ENCODE results near the gene LDLRAP1.

LDLRAP1 gene

DNA sequence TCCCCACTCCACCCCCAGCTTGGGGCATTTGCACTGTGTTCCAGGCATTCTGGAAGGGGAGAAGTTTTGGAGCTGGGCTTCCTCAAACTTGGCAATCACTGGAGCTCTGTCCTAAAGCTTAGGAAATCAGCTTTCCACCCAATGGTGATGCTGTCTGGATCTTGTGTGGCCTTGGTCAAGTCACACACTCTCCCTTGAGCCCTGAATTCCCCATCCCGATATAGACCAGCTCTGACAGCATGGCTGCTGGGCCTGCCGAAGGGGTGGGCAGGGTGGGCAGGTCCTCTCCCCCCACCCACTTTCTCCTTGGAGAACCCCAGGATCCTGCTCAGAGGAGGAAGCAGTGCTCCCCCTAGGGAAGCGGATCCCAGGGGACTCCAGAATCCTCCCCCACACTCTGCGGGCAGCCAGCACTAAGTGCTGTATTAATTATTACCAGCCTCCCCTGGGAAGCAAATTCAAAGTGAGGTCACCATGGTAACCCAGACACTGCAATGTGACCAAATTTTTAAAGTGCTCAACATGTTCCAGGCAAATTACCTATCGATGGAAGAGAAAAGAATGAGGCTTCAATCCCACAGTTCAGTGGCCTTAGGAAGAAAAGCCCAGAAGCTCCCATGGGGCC, 21.3 kb upstream of the LDLRAP1 start:
- TF ChIP-seq, protein P1, sequence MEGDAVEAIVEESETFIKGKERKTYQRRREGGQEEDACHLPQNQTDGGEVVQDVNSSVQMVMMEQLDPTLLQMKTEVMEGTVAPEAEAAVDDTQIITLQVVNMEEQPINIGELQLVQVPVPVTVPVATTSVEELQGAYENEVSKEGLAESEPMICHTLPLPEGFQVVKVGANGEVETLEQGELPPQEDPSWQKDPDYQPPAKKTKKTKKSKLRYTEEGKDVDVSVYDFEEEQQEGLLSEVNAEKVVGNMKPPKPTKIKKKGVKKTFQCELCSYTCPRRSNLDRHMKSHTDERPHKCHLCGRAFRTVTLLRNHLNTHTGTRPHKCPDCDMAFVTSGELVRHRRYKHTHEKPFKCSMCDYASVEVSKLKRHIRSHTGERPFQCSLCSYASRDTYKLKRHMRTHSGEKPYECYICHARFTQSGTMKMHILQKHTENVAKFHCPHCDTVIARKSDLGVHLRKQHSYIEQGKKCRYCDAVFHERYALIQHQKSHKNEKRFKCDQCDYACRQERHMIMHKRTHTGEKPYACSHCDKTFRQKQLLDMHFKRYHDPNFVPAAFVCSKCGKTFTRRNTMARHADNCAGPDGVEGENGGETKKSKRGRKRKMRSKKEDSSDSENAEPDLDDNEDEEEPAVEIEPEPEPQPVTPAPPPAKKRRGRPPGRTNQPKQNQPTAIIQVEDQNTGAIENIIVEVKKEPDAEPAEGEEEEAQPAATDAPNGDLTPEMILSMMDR (IDR thresholded peaks at IDR 0.05; ENCODE audit: insufficient read depth, low read length, missing control alignments) = no peak
- POLR2A ChIA-PET = interaction anchor here (0.7 to 1.2 kb wide), 2 partner anchors 273 to 275 kb away, joined by 3 to 4 read pairs; partner anchors contain the start of gene RSRP1

GRCh38 chr1:25523542-25523941, 19.9 kb upstream of the LDLRAP1 start:
- ChIA-PET CTCF (interaction anchor here (1.5 to 5.6 kb wide), 2 partner anchors 14 to 43 kb away, joined by 3 to 43 read pairs; no protein-coding TSS in a partner anchor), POLR2A (no interaction called here)
- DNase-seq (ENCODE audit: low read depth, low spot score) = no peak
- TF ChIP-seq, protein P1 (IDR thresholded peaks at IDR 0.05; ENCODE audit: insufficient read depth, low read length, missing control alignments) = no peak
- no peak overlapping the region for H3K4me3 ChIP-seq (ENCODE audit: low read depth, low read length)

More for the DNA sequence above, 21.3 kb upstream of the LDLRAP1 start:
- CTCF ChIA-PET = interaction anchor here (1.3 to 5.6 kb wide), 12 partner anchors 16 to 290 kb away, joined by 3 to 73 read pairs (median 8); partner anchors contain the start of gene SYF2
- no peak overlapping the region for H3K4me3 ChIP-seq (ENCODE audit: low read depth, low read length)
- no peak for DNase-seq (ENCODE audit: low read depth, low spot score)

DNA sequence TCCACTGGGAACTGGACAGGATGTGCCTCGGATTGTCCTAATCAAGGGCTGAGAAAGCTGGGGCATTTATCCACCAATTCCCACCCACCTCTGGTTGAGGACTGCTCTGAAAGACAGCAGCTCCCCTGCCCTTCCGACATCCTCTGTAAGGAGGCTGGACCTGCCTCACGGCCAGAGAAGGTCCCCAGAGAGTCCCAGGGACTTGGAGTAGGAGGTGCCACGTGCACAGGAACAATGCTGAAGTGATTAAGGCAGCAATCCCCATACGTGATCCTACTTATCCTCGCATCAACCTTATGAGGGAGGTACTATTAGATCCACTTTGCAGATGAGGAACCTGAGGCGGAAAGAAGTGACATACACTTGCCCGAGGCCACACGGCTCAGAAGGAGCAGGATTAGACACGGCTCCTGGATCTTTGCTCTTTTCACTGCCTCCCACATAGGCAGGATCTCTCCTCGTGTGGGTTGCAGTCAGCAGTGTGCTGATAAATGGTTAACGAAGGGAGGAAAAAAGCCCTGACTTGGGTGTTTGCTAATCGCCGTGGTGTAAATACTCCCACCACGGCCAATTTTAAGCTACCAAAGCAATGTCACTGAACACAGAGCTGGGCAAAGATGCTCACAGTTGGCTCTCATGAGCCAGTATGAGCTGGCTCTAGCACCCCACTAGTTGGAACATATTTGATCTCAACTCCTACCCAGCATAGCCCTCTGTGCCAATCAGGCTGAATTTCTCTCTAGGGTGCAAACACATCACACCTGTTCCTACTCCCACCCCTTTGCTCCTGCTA, 18.6 kb upstream of the LDLRAP1 start:
- no peak for DNase-seq (ENCODE audit: low read depth, low spot score)
- ChIA-PET CTCF (no interaction called here), POLR2A (no interaction called here)
- TF ChIP-seq, protein P1 (IDR thresholded peaks at IDR 0.05; ENCODE audit: insufficient read depth, low read length, missing control alignments) = no peak
- H3K4me3 ChIP-seq (ENCODE audit: low read depth, low read length) = no peak overlapping the region

DNA sequence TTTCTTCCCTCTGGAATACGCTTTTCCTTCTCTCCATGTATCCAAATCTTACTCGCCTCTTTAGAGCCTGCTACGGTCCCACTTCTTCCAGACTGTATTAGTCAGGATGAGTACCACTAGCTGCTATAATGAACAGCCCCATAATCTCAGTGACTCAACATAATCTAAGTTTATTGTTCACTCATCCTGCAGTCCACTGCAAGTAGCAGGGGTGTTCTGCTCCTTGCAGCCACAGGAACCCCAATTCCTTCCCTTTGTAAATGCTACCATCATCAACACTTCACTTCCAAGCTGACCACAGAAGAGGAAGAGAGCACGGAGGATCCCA, 18.1 kb upstream of the LDLRAP1 start:
- H3K4me3 ChIP-seq (ENCODE audit: low read depth, low read length) = no peak overlapping the region
- no peak for DNase-seq (ENCODE audit: low read depth, low spot score)
- POLR2A ChIA-PET = no interaction called here
- TF ChIP-seq, protein P1 (IDR thresholded peaks at IDR 0.05; ENCODE audit: insufficient read depth, low read length, missing control alignments) = no peak
- CTCF ChIA-PET = no interaction called here

DNA sequence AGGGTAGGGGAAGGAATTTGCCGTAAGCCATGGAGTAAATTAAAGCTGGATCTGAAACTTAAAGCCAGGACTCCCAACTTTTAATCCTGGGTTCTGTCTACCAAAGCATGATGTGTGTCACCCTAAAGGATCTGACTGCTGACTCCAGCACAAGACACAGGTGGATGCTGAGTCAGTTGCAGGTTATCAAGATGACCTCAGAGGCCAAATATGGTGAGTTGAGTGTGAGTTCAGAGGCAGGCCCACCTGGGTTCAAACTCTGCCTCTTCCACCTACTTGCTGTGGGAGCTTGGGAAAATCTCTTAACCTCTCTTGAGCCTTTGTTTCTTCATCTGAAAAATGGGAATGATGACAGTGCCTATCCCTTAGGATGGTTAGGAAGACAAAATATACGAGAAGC, 16.7 kb upstream of the LDLRAP1 start:
- TF ChIP-seq, protein P1 (IDR thresholded peaks at IDR 0.05; ENCODE audit: insufficient read depth, low read length, missing control alignments) = no peak
- DNase-seq (ENCODE audit: low read depth, low spot score) = no peak
- CTCF ChIA-PET = no interaction called here
- H3K4me3 ChIP-seq (ENCODE audit: low read depth, low read length) = no peak overlapping the region
- POLR2A ChIA-PET = no interaction called here

- ChIA-PET CTCF (no interaction called here), POLR2A (no interaction called here)
- TF ChIP-seq, protein P1 (IDR thresholded peaks at IDR 0.05; ENCODE audit: insufficient read depth, low read length, missing control alignments) = no peak
- no peak overlapping the region for H3K4me3 ChIP-seq (ENCODE audit: low read depth, low read length)
- no peak for DNase-seq (ENCODE audit: low read depth, low spot score)
These were observed 16.1 kb upstream of the LDLRAP1 start for GRCh38 chr1:25527226-25527846.
